ENCODE data around the gene ZNF256. TPM values are rescaled to one million over a fixed set of nuclear protein-coding genes. Genes with fewer than 3 reads are reported as not detected.

Gene ZNF256
- polyA plus RNA-seq, 4 donors = 7.4 to 10.9 (median 9.4) TPM

- no peak for DNase-seq (ENCODE audit: low read depth in 4 of 4, low spot score in 2 of 4)
These were observed 47.2 kb downstream of the ZNF256 start for GRCh38 chr19:57900311-57900710.

Other genes with a start within 250 kb of the ZNF256 start
- gene ZNF154, start 238.5 kb downstream of the ZNF256 start, polyA plus RNA-seq (ENCODE audit: insufficient read length in 4 of 4) = 10 to 100 TPM; 23.6 to 39.8 (median 30.6) TPM
- gene ZNF671, start 220.1 kb downstream of the ZNF256 start, polyA plus RNA-seq (ENCODE audit: insufficient read length in 4 of 4) = 10 to 100 TPM; 16.0 to 23.7 (median 19.4) TPM
- gene ZNF776, start 200.9 kb downstream of the ZNF256 start, polyA plus RNA-seq (ENCODE audit: insufficient read length in 4 of 4) = 10 to 100 TPM; 32.6 to 44.3 (median 41.2) TPM
- 10 to 100 TPM; 15.8 to 35.0 (median 24.2) TPM for gene ZNF586, start 178.0 kb downstream of the ZNF256 start, polyA plus RNA-seq (ENCODE audit: insufficient read length in 4 of 4)
- 10 to 100 TPM; 13.8 to 28.8 (median 21.4) TPM for gene ZNF552, start 132.8 kb downstream of the ZNF256 start, polyA plus RNA-seq (ENCODE audit: insufficient read length in 4 of 4)
- gene ZNF587B, start 117.4 kb downstream of the ZNF256 start, polyA plus RNA-seq (ENCODE audit: insufficient read length in 4 of 4) = 10 to 100 TPM; 11.4 to 20.5 (median 14.5) TPM
- 10 to 100 TPM; 16.6 to 47.1 (median 30.6) TPM for gene ZNF587, start 97.8 kb downstream of the ZNF256 start, polyA plus RNA-seq (ENCODE audit: insufficient read length in 4 of 4)
- gene ZNF814, start 58.7 kb downstream of the ZNF256 start, polyA plus RNA-seq (ENCODE audit: insufficient read length in 4 of 4) = 10 to 100 TPM; 42.5 to 90.4 (median 65.0) TPM
- gene ZNF417, start 31.1 kb downstream of the ZNF256 start, polyA plus RNA-seq (ENCODE audit: insufficient read length in 4 of 4) = 10 to 100 TPM; 20.7 to 42.8 (median 28.0) TPM
- 10 to 100 TPM; 19.6 to 41.4 (median 25.0) TPM for gene ZNF418, start 12.3 kb downstream of the ZNF256 start, polyA plus RNA-seq (ENCODE audit: insufficient read length in 4 of 4)
- gene C19orf18, start 26.8 kb upstream of the ZNF256 start, polyA plus RNA-seq (ENCODE audit: insufficient read length in 4 of 4) = 1 to 10 TPM; 1.7 to 5.7 (median 2.7) TPM
- 10 to 100 TPM; 27.2 to 36.5 (median 30.6) TPM for gene ZNF606, start 55.1 kb upstream of the ZNF256 start, polyA plus RNA-seq (ENCODE audit: insufficient read length in 4 of 4)
- 1 to 10 TPM; 2.5 to 7.9 (median 5.8) TPM for gene ZSCAN1, start 86.3 kb upstream of the ZNF256 start, polyA plus RNA-seq (ENCODE audit: insufficient read length in 4 of 4)
- gene ZNF135, start 111.6 kb upstream of the ZNF256 start, polyA plus RNA-seq (ENCODE audit: insufficient read length in 4 of 4) = 10 to 100 TPM; 19.2 to 31.1 (median 26.1) TPM
- 100 to 1,000 TPM in 3 of 4 donors, 10 to 100 TPM in 1; 69.8 to 120 (median 111) TPM for gene ZSCAN18, start 150.5 kb upstream of the ZNF256 start, polyA plus RNA-seq (ENCODE audit: insufficient read length in 4 of 4)
- 10 to 100 TPM; 20.4 to 24.0 (median 21.5) TPM for gene ZNF329, start 203.1 kb upstream of the ZNF256 start, polyA plus RNA-seq (ENCODE audit: insufficient read length in 4 of 4)
- gene ZNF274, start 235.4 kb upstream of the ZNF256 start, polyA plus RNA-seq (ENCODE audit: insufficient read length in 4 of 4) = 10 to 100 TPM; 17.6 to 25.8 (median 20.7) TPM

All from left renal cortex interstitium (tissue), 4 donors.